HFFc6 (cell line): ENCODE results near the gene CYTH2. TPM values are rescaled to one million over a fixed set of nuclear protein-coding genes. Genes with fewer than 3 reads are reported as not detected.

Source experiments
- DNase-seq: peaks from one replicate; pipeline ENCODE4 v3.0.0-alpha.2; 2018
- H3K27ac Mint-ChIP-seq: 2 replicates; pipeline ENCODE4 v1.8.0; 2020; ENCODE audit warnings: mild to moderate bottlenecking, mixed read lengths
- H3K27me3 Mint-ChIP-seq: 2 replicates; pipeline ENCODE4 v1.8.0; 2021; ENCODE audit warnings: mild to moderate bottlenecking, moderate library complexity, mixed read lengths; ENCODE audit not compliant: insufficient read depth
- H3K36me3 Mint-ChIP-seq: 2 replicates; pipeline ENCODE4 v1.8.0; 2021; ENCODE audit warnings: low read depth, mixed read lengths
- H3K4me1 Mint-ChIP-seq: 2 replicates; pipeline ENCODE4 v1.8.0; 2020; ENCODE audit warnings: low read depth, mixed read lengths
- H3K4me3 Mint-ChIP-seq: 2 replicates; pipeline ENCODE4 v1.8.0; 2020; ENCODE audit warnings: mild to moderate bottlenecking, moderate library complexity, mixed read lengths
- H3K9me3 Mint-ChIP-seq: 2 replicates; pipeline ENCODE4 v1.8.0; 2020; ENCODE audit warnings: mild to moderate bottlenecking, mixed read lengths
- total RNA-seq, 6 experiments: library from RNA; stranded (reverse); fragmentation: NEBNext Ultra II Directional; extraction: Animal tissue kit (Norgen Biotek cat#: 25700); gene quantifications; 2 replicates in 1 of 6; 3 replicates in 5 of 6; pipeline ENCODE4 v1.2.3, GENCODE V29; 2021
- TF ChIP-seq, protein P1 (sequence below): fragments of 200-600 bp; sonication (generic); IDR thresholded peaks from 2 replicates; pipeline ENCODE4 v1.5.0; 2021; ENCODE audit warnings: antibody characterized with exemption, mild to moderate bottlenecking

Gene CYTH2
- total RNA-seq, 6 experiments from 2014 or later = 46.2 to 49.5 (median 47.1) TPM

- Mint-ChIP-seq H3K27ac (peak overlapping the region; percentile 18), H3K4me1 (peaks cover 42% of the 10 kb centered on the region), H3K27me3 (peaks cover 14% of the 10 kb centered on the region), H3K9me3 (no peaks in the 10 kb centered on the region), H3K36me3 (peaks cover 25% of the 10 kb centered on the region), H3K4me3 (0 out of 2 replicates have a peak overlapping the region, but pooled peaks have one; percentile 14)
- DNase-seq = no peak
- TF ChIP-seq, protein P1, sequence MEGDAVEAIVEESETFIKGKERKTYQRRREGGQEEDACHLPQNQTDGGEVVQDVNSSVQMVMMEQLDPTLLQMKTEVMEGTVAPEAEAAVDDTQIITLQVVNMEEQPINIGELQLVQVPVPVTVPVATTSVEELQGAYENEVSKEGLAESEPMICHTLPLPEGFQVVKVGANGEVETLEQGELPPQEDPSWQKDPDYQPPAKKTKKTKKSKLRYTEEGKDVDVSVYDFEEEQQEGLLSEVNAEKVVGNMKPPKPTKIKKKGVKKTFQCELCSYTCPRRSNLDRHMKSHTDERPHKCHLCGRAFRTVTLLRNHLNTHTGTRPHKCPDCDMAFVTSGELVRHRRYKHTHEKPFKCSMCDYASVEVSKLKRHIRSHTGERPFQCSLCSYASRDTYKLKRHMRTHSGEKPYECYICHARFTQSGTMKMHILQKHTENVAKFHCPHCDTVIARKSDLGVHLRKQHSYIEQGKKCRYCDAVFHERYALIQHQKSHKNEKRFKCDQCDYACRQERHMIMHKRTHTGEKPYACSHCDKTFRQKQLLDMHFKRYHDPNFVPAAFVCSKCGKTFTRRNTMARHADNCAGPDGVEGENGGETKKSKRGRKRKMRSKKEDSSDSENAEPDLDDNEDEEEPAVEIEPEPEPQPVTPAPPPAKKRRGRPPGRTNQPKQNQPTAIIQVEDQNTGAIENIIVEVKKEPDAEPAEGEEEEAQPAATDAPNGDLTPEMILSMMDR = no peak
Measured at GRCh38 chr19:48479686-48480085, 10.5 kb downstream of the CYTH2 start.

- Mint-ChIP-seq H3K9me3 (no peaks in the 10 kb centered on the region), H3K36me3 (peaks cover 24% of the 10 kb centered on the region), H3K4me3 (peak overlapping the region; percentile 80; the same call in 1 of the 2 replicates), H3K27ac (peak overlapping the region; percentile 84), H3K27me3 (peaks cover 14% of the 10 kb centered on the region), H3K4me1 (peaks cover 42% of the 10 kb centered on the region)
- no peak for DNase-seq
- TF ChIP-seq, protein P1 = no peak
Measured at GRCh38 chr19:48480183-48480557, 11.0 kb downstream of the CYTH2 start.

- Mint-ChIP-seq H3K9me3 (no peaks in the 10 kb centered on the region), H3K27me3 (peaks cover 16% of the 10 kb centered on the region), H3K4me1 (peaks cover 42% of the 10 kb centered on the region), H3K4me3 (peak overlapping the region; percentile 80), H3K27ac (peak overlapping the region; percentile 84), H3K36me3 (peaks cover 17% of the 10 kb centered on the region)
- peak; percentile 26 for DNase-seq
- TF ChIP-seq, protein P1 = no peak
Measured at GRCh38 chr19:48480558-48481500, 11.7 kb downstream of the CYTH2 start.

DNA sequence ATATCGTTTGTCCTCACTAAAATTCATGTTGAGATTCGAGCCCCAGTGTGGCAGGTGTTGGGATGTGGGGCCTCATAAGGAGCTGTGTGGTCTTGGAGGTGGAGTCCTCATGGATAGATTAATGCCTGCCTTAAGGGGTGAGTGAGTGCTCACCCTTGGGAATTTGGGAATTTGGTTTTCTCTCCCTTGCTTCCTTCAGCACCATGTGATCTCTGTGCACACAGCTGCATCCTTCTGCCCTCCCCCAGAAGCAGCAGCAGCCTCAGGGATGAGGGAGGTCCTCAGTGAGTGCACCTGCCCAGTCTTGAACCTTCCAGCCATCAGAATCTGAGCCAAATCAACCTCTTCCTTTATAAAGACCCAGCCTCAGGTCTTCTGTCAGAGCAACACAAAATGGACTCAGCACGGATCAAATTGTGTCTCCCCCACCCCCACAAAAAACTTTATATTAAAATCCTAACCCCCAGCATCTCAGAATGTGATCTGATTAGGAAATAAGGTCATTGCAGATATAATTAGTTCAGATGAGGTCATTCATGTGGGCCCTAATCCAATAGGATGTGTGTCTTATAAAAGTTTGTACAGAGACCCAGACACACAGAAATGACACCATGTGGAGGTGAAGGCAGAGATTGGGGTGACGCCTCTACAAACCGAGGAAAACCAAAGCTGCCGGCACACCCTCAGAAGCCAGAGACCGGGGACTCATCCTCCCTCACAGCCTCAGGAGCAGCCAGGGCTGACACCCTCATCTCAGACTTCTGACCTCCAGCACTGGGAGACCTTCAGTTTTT lies 12.9 kb downstream of the CYTH2 start:
- Mint-ChIP-seq H3K27me3 (peaks cover 15% of the 10 kb centered on the region), H3K36me3 (peaks cover 14% of the 10 kb centered on the region), H3K4me3 (peak overlapping the region; percentile 36), H3K9me3 (no peaks in the 10 kb centered on the region), H3K4me1 (peaks cover 49% of the 10 kb centered on the region), H3K27ac (peak overlapping the region; percentile 74)
- DNase-seq = peak; percentile 60
- TF ChIP-seq, protein P1 = no peak

GRCh38 chr19:48483301-48483700 lies 14.1 kb downstream of the CYTH2 start:
- no peak for DNase-seq
- TF ChIP-seq, protein P1 = no peak
- H3K36me3 Mint-ChIP-seq = peaks cover 14% of the 10 kb centered on the region
- H3K27me3 Mint-ChIP-seq = peaks cover 15% of the 10 kb centered on the region
- H3K4me3 Mint-ChIP-seq = no peak overlapping the region
- no peaks in the 10 kb centered on the region for H3K9me3 Mint-ChIP-seq
- H3K4me1 Mint-ChIP-seq = peaks cover 61% of the 10 kb centered on the region
- H3K27ac Mint-ChIP-seq = peak overlapping the region; percentile 46; the same call in 1 of the 2 replicates
